NCI-H774 (cell line): ENCODE results near the gene DEFB118.
"Not testable (repeated sequence)": the region's sequence is repeated elsewhere in the genome, so short reads cannot be mapped to it uniquely, and the experiment has no call there.

Experiments
- DNase-seq: peaks from one replicate; lab custom pipeline; 2025; lab: John Stamatoyannopoulos, UW

The DEFB118 gene

DNA sequence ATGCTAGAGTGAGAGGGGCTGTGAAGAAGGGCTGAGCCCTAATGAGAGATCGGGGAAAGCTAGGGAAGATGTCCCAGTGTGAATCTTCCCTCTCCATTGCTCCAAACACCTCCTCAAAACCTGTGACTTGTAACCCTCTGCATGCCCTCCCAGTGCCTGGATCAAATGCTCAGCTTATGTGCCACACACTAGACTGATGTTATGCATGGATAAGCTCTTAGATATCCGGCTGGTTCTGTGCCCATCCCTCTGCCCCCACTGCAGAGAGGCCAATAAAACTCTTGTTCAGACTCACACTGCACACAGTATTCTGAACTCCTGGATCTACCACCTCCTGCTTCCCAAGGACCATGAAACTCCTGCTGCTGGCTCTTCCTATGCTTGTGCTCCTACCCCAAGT is at the start of gene DEFB118:
Gene DEFB118, plus strand, starts transcription at position 301 of the 400 bp plus-strand sequence. Its CDS starts 50 bp downstream, at position 351.
- no peak for DNase-seq

DNA sequence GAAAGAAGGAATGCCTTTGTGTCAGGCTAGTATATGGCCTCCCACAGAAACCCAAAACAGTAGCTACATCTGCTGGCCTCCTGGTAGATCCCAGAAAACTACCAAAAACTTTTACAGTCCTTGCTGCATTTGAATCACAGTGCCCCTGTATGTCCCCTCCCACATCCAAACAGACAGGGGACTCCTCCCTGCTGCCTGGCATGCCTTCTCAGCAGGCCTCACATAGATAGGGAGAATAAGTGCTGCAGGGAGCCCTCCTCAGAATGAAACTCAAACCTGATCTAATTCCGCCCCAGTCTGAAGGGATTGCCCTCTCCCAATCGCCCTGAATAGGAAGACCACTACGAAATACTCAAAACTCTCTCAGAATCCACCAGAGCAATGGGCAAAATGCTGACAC is 45.9 kb upstream of the DEFB118 start:
- DNase-seq, result no peak

DNA sequence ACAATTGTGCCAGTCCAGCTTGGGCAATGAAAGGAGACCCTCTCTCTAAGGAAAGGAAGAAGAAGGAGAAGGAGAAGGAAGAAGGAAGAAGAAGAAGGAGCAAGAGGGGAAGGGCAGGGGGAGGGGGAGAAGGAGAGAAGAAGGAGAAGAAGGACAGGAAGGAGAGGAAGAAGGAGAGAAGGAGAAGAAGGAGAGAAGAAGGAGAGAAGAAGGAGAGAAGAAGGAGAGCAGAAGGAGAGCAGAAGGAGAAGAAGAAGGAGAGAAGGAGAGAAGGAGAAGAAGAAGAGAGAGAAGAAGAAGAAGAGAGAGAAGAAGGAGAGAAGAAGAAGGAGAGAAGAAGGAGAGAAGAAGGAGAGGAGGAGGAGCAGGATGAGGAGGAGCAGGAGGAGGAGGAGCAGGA is 37.5 kb upstream of the DEFB118 start:
- no peak for DNase-seq

GRCh38 chr20:31341470-31341869 is 26.9 kb upstream of the DEFB118 start:
- no peak for DNase-seq

DNA sequence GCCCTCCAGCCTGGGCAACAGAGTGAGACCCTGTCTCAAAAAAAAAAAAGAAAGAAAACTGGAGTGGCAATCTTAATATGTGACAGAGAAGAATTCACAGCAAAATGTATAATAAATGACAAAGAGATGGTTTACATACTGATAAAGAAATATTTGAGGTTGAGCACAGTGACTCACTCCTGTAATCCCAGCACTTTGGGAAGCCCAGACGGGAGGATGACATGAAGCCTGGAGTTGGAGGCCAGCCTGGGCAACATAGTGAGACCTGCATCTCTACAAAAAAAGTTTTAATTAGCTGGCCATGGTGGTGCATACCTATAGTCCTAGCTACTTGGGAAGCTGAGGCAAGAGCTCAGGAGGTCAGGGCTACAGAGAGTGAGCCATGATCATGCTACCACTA is 12.4 kb upstream of the DEFB118 start:
- no peak for DNase-seq

DNA sequence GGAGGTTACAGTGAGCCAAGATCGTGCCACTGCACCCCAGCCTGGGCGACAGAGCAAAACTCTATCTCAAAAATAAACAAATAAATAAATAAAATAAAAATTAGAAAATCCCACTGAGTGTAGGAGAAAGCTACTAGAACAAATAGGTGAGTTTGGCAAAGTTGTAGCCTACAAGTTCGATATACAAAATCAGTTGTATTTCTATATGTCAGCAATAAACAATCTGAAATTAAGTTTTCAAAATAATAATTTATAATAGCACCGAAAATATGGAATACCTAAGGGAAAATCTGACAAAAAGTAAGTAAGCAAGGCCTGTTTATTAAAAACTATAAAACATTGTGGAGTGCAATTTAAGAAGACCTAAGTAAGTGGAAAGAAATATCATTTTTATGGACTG is 5.1 kb upstream of the DEFB118 start:
- no peak for DNase-seq

DNA sequence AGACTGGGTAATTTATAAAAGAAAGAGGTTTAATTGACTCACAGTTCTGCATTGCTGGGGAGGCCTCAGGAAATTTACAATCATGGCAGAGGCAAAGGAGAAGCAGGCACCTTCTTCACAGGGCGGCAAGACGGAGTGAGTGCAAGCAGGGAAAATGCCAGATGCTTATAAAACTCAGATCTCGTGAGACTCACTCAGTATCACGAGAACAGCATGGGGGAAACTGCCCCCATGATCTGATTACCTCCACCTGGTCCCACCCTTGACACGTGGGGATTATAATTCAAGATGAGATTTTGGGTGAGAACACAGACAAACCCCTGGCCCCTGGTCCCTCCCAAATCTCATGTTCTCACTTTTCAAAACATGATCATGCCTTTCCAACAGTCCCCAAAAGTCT is 4.1 kb upstream of the DEFB118 start:
- DNase-seq, result not testable (repeated sequence)

DNA sequence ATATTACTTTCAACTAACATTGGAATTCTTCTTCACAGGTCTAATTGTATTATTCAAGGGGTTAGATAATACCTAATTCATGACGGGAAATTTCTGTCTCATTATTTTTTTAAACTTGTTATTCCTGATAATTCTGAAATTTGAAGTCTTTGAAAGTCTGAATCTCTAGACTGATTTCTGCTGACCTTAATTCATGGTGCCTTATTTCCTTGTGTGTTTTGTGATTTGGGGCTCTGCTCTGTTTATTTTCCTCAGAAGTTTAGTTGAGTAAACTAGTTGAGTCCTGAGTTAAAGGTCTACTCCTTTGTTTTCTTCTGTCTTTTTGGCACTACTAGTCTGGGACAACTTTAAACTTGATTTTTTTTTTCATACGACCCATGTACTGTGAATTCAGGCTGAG is 5.9 kb downstream of the DEFB118 start:
- DNase-seq, result no peak

GRCh38 chr20:31390490-31390889 is 22.1 kb downstream of the DEFB118 start, which contains the start of gene DEFB119:
Gene DEFB119, minus strand, starts transcription at chr20:31390590. Its CDS starts 107 bp downstream, at chr20:31390483.
- no peak for DNase-seq

DNA sequence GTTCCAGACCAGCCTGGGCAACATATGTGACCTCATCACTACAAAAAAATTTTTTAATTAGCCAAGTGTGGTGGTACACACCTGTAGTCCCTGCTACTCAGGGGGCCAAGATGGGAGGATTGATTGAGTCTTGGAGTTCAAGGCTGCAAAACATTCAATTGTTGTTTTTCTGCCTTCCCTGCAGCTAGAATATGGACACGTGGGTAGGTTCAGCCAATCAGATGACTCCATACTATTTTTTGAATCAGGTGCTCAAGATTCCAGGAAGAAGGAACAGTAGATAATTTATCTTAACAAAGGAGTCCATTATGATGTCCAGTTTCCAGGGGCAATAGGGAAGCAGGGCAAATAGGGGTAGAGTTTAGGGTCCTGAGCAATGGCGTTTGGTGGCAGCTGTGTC is 24.4 kb downstream of the DEFB118 start:
- DNase-seq, result no peak

GRCh38 chr20:31394900-31395299 is 26.5 kb downstream of the DEFB118 start:
- DNase-seq, result no peak

DNA sequence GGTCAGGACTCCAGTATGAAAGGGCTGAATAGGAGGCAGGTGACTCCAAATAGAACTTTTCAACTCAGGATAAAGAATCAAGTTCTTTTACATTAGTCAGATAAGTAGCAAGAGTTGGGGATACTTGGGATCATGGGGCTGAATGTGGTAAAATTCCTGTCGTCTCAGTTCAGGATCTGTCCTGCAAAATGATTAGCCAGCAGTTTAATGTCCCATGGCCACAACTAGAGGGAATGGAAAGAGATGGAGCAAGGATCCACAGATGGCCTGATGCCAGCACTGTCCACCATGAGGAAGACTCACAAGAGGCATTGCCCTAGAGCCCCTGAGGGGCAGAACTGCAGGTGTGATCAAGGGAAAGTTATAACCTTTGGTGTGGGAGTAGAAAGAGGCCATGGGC is 35.5 kb downstream of the DEFB118 start:
- no peak for DNase-seq

DNA sequence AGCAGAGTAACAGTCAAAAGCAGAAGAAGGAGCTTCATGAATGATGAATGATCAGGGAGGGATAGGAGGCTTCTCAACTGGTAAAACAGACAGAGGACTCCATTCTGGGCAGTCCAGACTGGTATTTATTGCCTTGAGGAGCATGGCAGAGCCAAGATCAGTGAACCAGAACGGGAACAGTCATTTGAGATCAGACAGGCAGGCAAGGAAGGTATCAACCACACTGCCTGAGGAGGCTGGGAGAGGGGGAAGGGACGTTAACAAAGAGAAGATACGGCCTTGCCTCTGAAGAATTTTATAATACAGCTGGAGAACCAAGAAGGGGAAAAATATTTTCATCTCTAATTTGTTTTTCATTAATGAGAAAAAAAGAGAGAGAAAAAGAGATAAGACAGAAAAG is 37.7 kb downstream of the DEFB118 start, which contains the start of gene DEFB121:
Gene DEFB121, minus strand, starts transcription at position 101 of the 400 bp plus-strand sequence. Its CDS starts 63 bp downstream, at position 38.
- DNase-seq, result no peak

DNA sequence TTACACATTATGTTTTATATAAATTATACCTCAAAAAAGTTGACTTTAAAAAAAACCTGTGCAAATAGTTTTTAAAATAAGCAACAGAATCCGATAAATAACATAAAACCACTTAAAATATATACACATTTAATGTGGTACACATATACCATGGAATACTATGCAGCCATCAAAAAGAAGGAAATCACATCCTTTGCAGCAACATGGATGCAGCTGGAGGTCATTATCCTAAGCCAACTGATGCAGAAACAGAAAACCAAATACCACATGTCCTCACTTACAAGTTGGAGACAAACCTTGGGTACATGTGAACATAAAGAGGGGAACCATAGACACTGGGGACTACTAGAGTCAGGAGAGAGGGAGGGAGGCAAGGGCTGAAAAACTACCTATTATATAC is 41.6 kb downstream of the DEFB118 start:
- DNase-seq, result no peak

GRCh38 chr20:31414381-31414780 is 46.0 kb downstream of the DEFB118 start:
- DNase-seq, result no peak

- no peak for DNase-seq
Measured at GRCh38 chr20:31415653-31416052, 47.3 kb downstream of the DEFB118 start.

DNA sequence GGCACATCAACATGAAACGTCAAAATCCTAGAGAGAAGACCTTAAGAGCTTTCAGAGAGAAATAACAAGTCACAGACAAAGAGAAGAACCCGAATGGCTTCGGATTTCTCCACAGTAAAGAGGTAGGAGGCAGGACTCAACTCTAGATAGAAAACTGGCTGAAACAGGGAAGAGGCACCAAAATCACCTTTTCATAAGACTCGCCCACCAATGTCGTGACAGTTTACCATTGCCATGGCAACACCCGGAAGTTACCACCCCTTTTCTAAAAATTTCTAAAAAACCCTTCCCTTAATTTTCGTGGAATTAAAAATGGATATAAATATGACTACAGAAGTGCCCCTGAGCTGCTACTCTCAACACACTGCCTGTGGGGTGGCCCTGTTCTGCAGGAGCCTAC is 49.9 kb downstream of the DEFB118 start:
- DNase-seq, result no peak
